HepG2 (cell line): ENCODE results near the gene GLTPD2. TPM values are rescaled to one million over a fixed set of nuclear protein-coding genes. Genes with fewer than 3 reads are reported as not detected.

Source experiments
- CCAR2 ChIP-seq: fragments of 200-400 bp; formaldehyde crosslinking; optimal IDR thresholded peaks from 2 replicates; pipeline ENCODE3; 2018; ENCODE audit warnings: low read depth, mild to moderate bottlenecking, low read length, moderate library complexity
- MLLT10 ChIP-seq: sonication (generic); formaldehyde crosslinking; IDR thresholded peaks from 2 replicates; pipeline ENCODE4 v1.4.0; 2020; ENCODE audit warnings: missing genetic modification reagents
- MYNN ChIP-seq: sonication (generic); formaldehyde crosslinking; IDR thresholded peaks from 2 replicates; pipeline ENCODE4 v1.4.0; 2020; ENCODE audit warnings: mild to moderate bottlenecking, low read depth, missing genetic modification reagents
- POLR2AphosphoS5 ChIP-seq: IDR thresholded peaks from 2 replicates; pipeline ENCODE4 v1.6.1; 2012; ENCODE audit warnings: low read depth, low read length
- SMAD3 ChIP-seq: sonication (generic); formaldehyde crosslinking; IDR thresholded peaks from 2 replicates; pipeline ENCODE4 v1.4.0; 2020; ENCODE audit warnings: missing genetic modification reagents
- SPEN ChIP-seq: sonication (generic); formaldehyde crosslinking; IDR thresholded peaks from 2 replicates; pipeline ENCODE4 v1.5.1; 2020; ENCODE audit warnings: low read depth, mild to moderate bottlenecking, missing genetic modification reagents
- ZBTB21 ChIP-seq: sonication (generic); formaldehyde crosslinking; IDR thresholded peaks from 2 replicates; pipeline ENCODE4 v1.4.0; 2020; ENCODE audit warnings: missing genetic modification reagents
- ZNF556 ChIP-seq: sonication (generic); formaldehyde crosslinking; IDR thresholded peaks from 2 replicates; pipeline ENCODE4 v1.4.0; 2020; ENCODE audit warnings: mild to moderate bottlenecking, missing genetic modification reagents, borderline replicate concordance
- ZNF567 ChIP-seq: sonication (generic); formaldehyde crosslinking; IDR thresholded peaks from 2 replicates; pipeline ENCODE4 v1.8.1; 2023; ENCODE audit warnings: mild to moderate bottlenecking, missing genetic modification reagents, borderline replicate concordance
- ZNF674 ChIP-seq: sonication (generic); formaldehyde crosslinking; IDR thresholded peaks from 2 replicates; pipeline ENCODE4 v1.5.0; 2020; ENCODE audit warnings: low read depth, mild to moderate bottlenecking, missing genetic modification reagents
- ZNF703 ChIP-seq: sonication (generic); formaldehyde crosslinking; IDR thresholded peaks from 2 replicates; pipeline ENCODE4 v1.5.1; 2020; ENCODE audit warnings: missing genetic modification reagents, mild to moderate bottlenecking, moderate library complexity, borderline replicate concordance
- ZNF768 ChIP-seq: sonication (generic); formaldehyde crosslinking; IDR thresholded peaks from 2 replicates; pipeline ENCODE4 v1.4.0; 2020; ENCODE audit warnings: missing genetic modification reagents
- ZNF816 ChIP-seq: sonication (generic); formaldehyde crosslinking; IDR thresholded peaks from 2 replicates; pipeline ENCODE4 v1.8.0; 2022; ENCODE audit warnings: missing genetic modification reagents, mild to moderate bottlenecking, borderline replicate concordance
- polyA plus RNA-seq, 8 experiments: library from polyadenylated mRNA; depleted of rRNA in 3 of 8; stranded (reverse) in 7 of 8; unstranded in 1 of 8; fragments of >200 nt; fragmentation: Illumina TruSeq in 4 of 8; extraction: Trizol in 4 of 8; gene quantifications; 2 replicates each; pipeline versions ENCODE4 v1.2.1 to v1.2.3, GENCODE V29; 2011 to 2016; ENCODE audit warnings: low read depth in 4 of 8, missing spikeins in 1 of 8, mixed read lengths in 1 of 8; ENCODE audit not compliant: insufficient read depth in 1 of 8
- total RNA-seq, 5 experiments: library from RNA; depleted of rRNA; stranded (reverse); fragments of >200 nt; fragmentation: Illumina TruSeq; extraction: Trizol; gene quantifications; 2 replicates each; pipeline ENCODE4 v1.2.3, GENCODE V29; 2016; ENCODE audit warnings: low read depth in 1 of 5
- TF ChIP-seq, protein P1 (sequence below): sonication (generic); formaldehyde crosslinking; IDR thresholded peaks from 2 replicates; pipeline ENCODE4 v1.4.0; 2020; ENCODE audit warnings: missing genetic modification reagents
- TF ChIP-seq, protein P2 (sequence below): sonication (generic); formaldehyde crosslinking; IDR thresholded peaks from 2 replicates; pipeline ENCODE4 v1.8.1; 2023; ENCODE audit warnings: mild to moderate bottlenecking, missing genetic modification reagents
- TF ChIP-seq, protein P3 (sequence below): sonication (generic); formaldehyde crosslinking; IDR thresholded peaks from 2 replicates; pipeline ENCODE4 v1.4.0; 2020; ENCODE audit warnings: mild to moderate bottlenecking, missing genetic modification reagents
- TF ChIP-seq, protein P4 (sequence below): sonication (generic); formaldehyde crosslinking; IDR thresholded peaks from 2 replicates; pipeline ENCODE4 v1.4.0; 2020; ENCODE audit warnings: mild to moderate bottlenecking, missing genetic modification reagents

Gene GLTPD2
- total and polyA plus RNA-seq, 2 of the 13 experiments (the other 11 are each of a cell fraction or from before 2014, with no cell fraction given) = 7.5 to 12.9 TPM

DNA sequence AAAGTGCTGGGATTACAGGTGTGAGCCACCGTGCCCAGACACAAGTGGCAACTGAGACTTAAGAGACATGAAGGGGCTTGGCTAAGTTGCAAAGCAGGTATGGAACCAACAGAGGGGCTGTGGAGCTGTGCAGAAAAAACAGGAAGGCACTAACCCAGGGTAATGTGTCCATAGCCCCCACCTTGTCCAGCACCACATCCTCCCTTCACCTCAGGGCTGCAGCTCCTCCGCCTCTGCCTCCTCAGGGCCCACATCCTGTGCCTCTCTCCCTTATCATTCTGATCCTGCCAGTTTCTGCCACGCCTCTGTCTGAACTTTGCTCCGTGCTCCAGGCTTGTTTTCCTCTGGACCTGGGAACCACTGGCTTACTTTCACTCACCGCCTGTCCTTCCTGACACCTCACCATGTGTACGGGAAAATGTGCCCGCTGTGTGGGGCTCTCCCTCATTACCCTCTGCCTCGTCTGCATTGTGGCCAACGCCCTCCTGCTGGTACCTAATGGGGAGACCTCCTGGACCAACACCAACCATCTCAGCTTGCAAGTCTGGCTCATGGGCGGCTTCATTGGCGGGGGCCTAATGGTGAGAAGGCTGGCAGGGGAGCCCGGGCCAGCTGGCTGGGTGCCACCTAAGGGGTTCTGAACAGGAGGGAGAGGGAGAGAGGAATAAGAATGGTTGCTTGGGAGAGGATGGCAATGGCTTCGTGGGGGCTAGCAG lies 17.1 kb upstream of the GLTPD2 start, which contains the start of gene TM4SF5 (continued):
- TF ChIP-seq, protein P1, sequence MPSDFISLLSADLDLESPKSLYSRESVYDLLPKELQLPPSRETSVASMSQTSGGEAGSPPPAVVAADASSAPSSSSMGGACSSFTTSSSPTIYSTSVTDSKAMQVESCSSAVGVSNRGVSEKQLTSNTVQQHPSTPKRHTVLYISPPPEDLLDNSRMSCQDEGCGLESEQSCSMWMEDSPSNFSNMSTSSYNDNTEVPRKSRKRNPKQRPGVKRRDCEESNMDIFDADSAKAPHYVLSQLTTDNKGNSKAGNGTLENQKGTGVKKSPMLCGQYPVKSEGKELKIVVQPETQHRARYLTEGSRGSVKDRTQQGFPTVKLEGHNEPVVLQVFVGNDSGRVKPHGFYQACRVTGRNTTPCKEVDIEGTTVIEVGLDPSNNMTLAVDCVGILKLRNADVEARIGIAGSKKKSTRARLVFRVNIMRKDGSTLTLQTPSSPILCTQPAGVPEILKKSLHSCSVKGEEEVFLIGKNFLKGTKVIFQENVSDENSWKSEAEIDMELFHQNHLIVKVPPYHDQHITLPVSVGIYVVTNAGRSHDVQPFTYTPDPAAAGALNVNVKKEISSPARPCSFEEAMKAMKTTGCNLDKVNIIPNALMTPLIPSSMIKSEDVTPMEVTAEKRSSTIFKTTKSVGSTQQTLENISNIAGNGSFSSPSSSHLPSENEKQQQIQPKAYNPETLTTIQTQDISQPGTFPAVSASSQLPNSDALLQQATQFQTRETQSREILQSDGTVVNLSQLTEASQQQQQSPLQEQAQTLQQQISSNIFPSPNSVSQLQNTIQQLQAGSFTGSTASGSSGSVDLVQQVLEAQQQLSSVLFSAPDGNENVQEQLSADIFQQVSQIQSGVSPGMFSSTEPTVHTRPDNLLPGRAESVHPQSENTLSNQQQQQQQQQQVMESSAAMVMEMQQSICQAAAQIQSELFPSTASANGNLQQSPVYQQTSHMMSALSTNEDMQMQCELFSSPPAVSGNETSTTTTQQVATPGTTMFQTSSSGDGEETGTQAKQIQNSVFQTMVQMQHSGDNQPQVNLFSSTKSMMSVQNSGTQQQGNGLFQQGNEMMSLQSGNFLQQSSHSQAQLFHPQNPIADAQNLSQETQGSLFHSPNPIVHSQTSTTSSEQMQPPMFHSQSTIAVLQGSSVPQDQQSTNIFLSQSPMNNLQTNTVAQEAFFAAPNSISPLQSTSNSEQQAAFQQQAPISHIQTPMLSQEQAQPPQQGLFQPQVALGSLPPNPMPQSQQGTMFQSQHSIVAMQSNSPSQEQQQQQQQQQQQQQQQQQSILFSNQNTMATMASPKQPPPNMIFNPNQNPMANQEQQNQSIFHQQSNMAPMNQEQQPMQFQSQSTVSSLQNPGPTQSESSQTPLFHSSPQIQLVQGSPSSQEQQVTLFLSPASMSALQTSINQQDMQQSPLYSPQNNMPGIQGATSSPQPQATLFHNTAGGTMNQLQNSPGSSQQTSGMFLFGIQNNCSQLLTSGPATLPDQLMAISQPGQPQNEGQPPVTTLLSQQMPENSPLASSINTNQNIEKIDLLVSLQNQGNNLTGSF (CRISPR knock-in tag) = no peak; the same call in 1 of the 2 replicates
- TF ChIP-seq, protein P2, sequence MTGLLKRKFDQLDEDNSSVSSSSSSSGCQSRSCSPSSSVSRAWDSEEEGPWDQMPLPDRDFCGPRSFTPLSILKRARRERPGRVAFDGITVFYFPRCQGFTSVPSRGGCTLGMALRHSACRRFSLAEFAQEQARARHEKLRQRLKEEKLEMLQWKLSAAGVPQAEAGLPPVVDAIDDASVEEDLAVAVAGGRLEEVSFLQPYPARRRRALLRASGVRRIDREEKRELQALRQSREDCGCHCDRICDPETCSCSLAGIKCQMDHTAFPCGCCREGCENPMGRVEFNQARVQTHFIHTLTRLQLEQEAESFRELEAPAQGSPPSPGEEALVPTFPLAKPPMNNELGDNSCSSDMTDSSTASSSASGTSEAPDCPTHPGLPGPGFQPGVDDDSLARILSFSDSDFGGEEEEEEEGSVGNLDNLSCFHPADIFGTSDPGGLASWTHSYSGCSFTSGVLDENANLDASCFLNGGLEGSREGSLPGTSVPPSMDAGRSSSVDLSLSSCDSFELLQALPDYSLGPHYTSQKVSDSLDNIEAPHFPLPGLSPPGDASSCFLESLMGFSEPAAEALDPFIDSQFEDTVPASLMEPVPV (CRISPR knock-in tag) = peak; percentile 95
- TF ChIP-seq ZNF703 (no peak; the same call in 1 of the 2 replicates), SMAD3 (peak; percentile 92), POLR2AphosphoS5 (peak; percentile 97), MLLT10 (CRISPR knock-in tag) (no peak), ZNF674 (CRISPR knock-in tag) (no peak), ZNF816 (CRISPR knock-in tag) (0 out of 2 replicates have a peak, but pooled peaks have one; percentile 51), ZNF567 (peak; percentile 91; the same call in 1 of the 2 replicates), CCAR2 (no peak), SPEN (peak; percentile 78; the same call in 1 of the 2 replicates), ZBTB21 (CRISPR knock-in tag) (no peak), ZNF768 (CRISPR knock-in tag) (peak; percentile 92), MYNN (no peak), ZNF556 (CRISPR knock-in tag) (peak; percentile 72; the same call in 1 of the 2 replicates)
- TF ChIP-seq, protein P3, sequence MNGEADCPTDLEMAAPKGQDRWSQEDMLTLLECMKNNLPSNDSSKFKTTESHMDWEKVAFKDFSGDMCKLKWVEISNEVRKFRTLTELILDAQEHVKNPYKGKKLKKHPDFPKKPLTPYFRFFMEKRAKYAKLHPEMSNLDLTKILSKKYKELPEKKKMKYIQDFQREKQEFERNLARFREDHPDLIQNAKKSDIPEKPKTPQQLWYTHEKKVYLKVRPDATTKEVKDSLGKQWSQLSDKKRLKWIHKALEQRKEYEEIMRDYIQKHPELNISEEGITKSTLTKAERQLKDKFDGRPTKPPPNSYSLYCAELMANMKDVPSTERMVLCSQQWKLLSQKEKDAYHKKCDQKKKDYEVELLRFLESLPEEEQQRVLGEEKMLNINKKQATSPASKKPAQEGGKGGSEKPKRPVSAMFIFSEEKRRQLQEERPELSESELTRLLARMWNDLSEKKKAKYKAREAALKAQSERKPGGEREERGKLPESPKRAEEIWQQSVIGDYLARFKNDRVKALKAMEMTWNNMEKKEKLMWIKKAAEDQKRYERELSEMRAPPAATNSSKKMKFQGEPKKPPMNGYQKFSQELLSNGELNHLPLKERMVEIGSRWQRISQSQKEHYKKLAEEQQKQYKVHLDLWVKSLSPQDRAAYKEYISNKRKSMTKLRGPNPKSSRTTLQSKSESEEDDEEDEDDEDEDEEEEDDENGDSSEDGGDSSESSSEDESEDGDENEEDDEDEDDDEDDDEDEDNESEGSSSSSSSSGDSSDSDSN (CRISPR knock-in tag) = peak; percentile 62
- TF ChIP-seq, protein P4, sequence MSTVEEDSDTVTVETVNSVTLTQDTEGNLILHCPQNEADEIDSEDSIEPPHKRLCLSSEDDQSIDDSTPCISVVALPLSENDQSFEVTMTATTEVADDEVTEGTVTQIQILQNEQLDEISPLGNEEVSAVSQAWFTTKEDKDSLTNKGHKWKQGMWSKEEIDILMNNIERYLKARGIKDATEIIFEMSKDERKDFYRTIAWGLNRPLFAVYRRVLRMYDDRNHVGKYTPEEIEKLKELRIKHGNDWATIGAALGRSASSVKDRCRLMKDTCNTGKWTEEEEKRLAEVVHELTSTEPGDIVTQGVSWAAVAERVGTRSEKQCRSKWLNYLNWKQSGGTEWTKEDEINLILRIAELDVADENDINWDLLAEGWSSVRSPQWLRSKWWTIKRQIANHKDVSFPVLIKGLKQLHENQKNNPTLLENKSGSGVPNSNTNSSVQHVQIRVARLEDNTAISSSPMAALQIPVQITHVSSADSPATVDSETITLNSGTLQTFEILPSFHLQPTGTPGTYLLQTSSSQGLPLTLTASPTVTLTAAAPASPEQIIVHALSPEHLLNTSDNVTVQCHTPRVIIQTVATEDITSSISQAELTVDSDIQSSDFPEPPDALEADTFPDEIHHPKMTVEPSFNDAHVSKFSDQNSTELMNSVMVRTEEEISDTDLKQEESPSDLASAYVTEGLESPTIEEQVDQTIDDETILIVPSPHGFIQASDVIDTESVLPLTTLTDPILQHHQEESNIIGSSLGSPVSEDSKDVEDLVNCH (CRISPR knock-in tag) = no peak
